PC-3 (cell line): ENCODE data around the gene TRMT2B. TPM values are rescaled to one million over a fixed set of nuclear protein-coding genes. Genes with fewer than 3 reads are reported as not detected.

Experiments used
- ATAC-seq: fragments of 200-7000 bp; cut with Tn5 transposase; 2 replicates; pipeline ENCODE4 v1.9.1; 2020; ENCODE audit warnings: mild to moderate bottlenecking, moderate library complexity
- BruUV-seq: library from RNA; stranded (reverse); fragments of 400-500 nt; replicated peaks from 2 replicates; lab custom pipeline; 2021; lab: Mats Ljungman, UMichigan
- CTCF ChIA-PET: fragments of 300-600 bp; sonication (Branson Sonifier 250); formaldehyde crosslinking; loops from one replicate; lab custom pipeline; 2022; ENCODE audit warnings: antibody characterized with exemption; lab: Charles Lee
- POLR2A ChIA-PET: fragments of 300-600 bp; sonication (Branson Sonifier 250); formaldehyde crosslinking; loops from one replicate; lab custom pipeline; 2022; ENCODE audit warnings: antibody characterized with exemption; ENCODE audit not compliant: unreplicated experiment; lab: Charles Lee
- DNase-seq: peaks from one replicate; pipeline ENCODE4 v3.0.0-alpha.2; 2015
- H2AFZ ChIP-seq: fragments of 300-600 bp; sonication (generic); 2 replicates; pipeline ENCODE4 v1.6.0; 2016; ENCODE audit warnings: antibody characterized with exemption, low read length
- H3F3A ChIP-seq: fragments of 300-600 bp; sonication (generic); one replicate; pipeline ENCODE4 v1.6.0; 2017; ENCODE audit warnings: antibody characterized with exemption, low read length, control low read depth, mild to moderate bottlenecking; ENCODE audit not compliant: unreplicated experiment
- H3K27ac ChIP-seq: fragments of 300-600 bp; sonication (generic); 2 replicates; pipeline ENCODE4 v1.5.1; 2016; ENCODE audit warnings: mild to moderate bottlenecking, low read length
- H3K27me3 ChIP-seq: fragments of 300-600 bp; sonication (generic); 2 replicates; pipeline ENCODE4 v1.6.1; 2016; ENCODE audit warnings: low read length, mixed read lengths
- H3K36me3 ChIP-seq: fragments of 300-600 bp; sonication (generic); 2 replicates; pipeline ENCODE4 v1.6.1; 2016; ENCODE audit warnings: low read depth, mixed run types, low read length, mixed read lengths
- H3K4me1 ChIP-seq: fragments of 300-600 bp; sonication (generic); 2 replicates; pipeline ENCODE4 v1.5.1; 2016; ENCODE audit warnings: low read length; ENCODE audit not compliant: insufficient read depth
- H3K4me2 ChIP-seq: fragments of 300-600 bp; sonication (generic); 2 replicates; pipeline ENCODE4 v1.6.0; 2016; ENCODE audit warnings: low read length
- H3K4me3 ChIP-seq: fragments of 300-600 bp; sonication (generic); 2 replicates; pipeline ENCODE4 v1.5.1; 2016; ENCODE audit warnings: mild to moderate bottlenecking, low read length, mixed read lengths
- H3K79me2 ChIP-seq: fragments of 300-600 bp; sonication (generic); 2 replicates; pipeline ENCODE4 v1.6.1; 2017; ENCODE audit warnings: low read length, mixed read lengths
- H3K9ac ChIP-seq: fragments of 300-600 bp; sonication (generic); 2 replicates; pipeline ENCODE4 v1.6.0; 2016; ENCODE audit warnings: mild to moderate bottlenecking, low read length
- H3K9me2 ChIP-seq: fragments of 300-600 bp; sonication (generic); replicated peaks from 2 replicates; pipeline ENCODE4 v1.6.1; 2016; ENCODE audit warnings: mixed run types, low read length, mixed read lengths
- H3K9me3 ChIP-seq: fragments of 300-600 bp; sonication (generic); 2 replicates; pipeline ENCODE4 v1.6.1; 2016; ENCODE audit warnings: low read length, mixed read lengths
- H4K20me1 ChIP-seq: fragments of 300-600 bp; sonication (generic); 2 replicates; pipeline ENCODE4 v1.6.1; 2016; ENCODE audit warnings: low read length, mixed read lengths
- CTCF ChIP-seq: fragments of 300-600 bp; sonication (generic); conservative IDR thresholded peaks from 2 replicates; pipeline ENCODE4 v1.5.1; 2017; ENCODE audit warnings: antibody characterized with exemption, low read depth, mild to moderate bottlenecking, low read length
- EZH2 ChIP-seq: fragments of 300-600 bp; sonication (generic); IDR thresholded peaks from one replicate; pipeline ENCODE4 v1.6.1; 2017; ENCODE audit warnings: antibody characterized with exemption, mild to moderate bottlenecking, low read length; ENCODE audit not compliant: unreplicated experiment
- EZH2phosphoT487 ChIP-seq: fragments of 300-600 bp; sonication (generic); IDR thresholded peaks from 2 replicates; pipeline ENCODE4 v1.6.1; 2018; ENCODE audit warnings: mild to moderate bottlenecking, antibody characterized with exemption, low read length, borderline replicate concordance
- intact Hi-C: fragments of 100-400 bp; cut with micrococcal nuclease; formaldehyde crosslinking; loops from 2 replicates; pipeline ENCODE4 v1.9.0; 2023
- total RNA-seq: library from RNA; depleted of rRNA; stranded (reverse); fragments of >200 nt; gene quantifications from 2 replicates; pipeline ENCODE4 v1.2.3, GENCODE V29; 2014; rRNA removed

The TRMT2B gene
- total RNA-seq, 1 experiment from 2014 or later, result 23.4 TPM

GRCh38 chrX:100962811-100963210 is 89.1 kb downstream of the TRMT2B start:
- POLR2A ChIA-PET, result interaction anchor here (0.6 kb wide), 1 partner anchor 372 kb away, joined by 4 read pairs; no protein-coding TSS in a partner anchor
- CTCF ChIA-PET, result no interaction called here
- Histone ChIP-seq H3K79me2 (no peaks in the 10 kb centered on the region), H3K4me3 (no peak overlapping the region), H3K27ac (no peak overlapping the region), H3K9me3 (no peaks in the 10 kb centered on the region), H4K20me1 (no peaks in the 10 kb centered on the region), H3K27me3 (no peaks in the 10 kb centered on the region), H2AFZ (no peak overlapping the region), H3K36me3 (no peaks in the 10 kb centered on the region), H3K4me1 (no peaks in the 10 kb centered on the region), H3K9me2 (no peaks in the 10 kb centered on the region), H3F3A (no peaks in the 10 kb centered on the region), H3K9ac (no peak overlapping the region), H3K4me2 (no peak overlapping the region)
- intact Hi-C loops, result no loop called here
- BruUV-seq, result no TSS peak
- no peak for TF ChIP-seq EZH2
- no peak for TF ChIP-seq CTCF
- TF ChIP-seq EZH2phosphoT487, result no peak
- ATAC-seq (no peak), DNase-seq (no peak)

Other genes with a start within 250 kb of the TRMT2B start
- gene CSTF2, start 231.7 kb downstream of the TRMT2B start, total RNA-seq, result 64.1 and 67.7 TPM in 2 replicates
- not detected in 2 replicates for gene NOX1, start 177.8 kb downstream of the TRMT2B start, total RNA-seq
- 0.46 and 0.55 TPM in 2 replicates for gene XKRX, start 123.2 kb downstream of the TRMT2B start, total RNA-seq
- gene ARL13A, start 82.4 kb downstream of the TRMT2B start, total RNA-seq, result not detected in 2 replicates
- gene TMEM35A, start 26.8 kb upstream of the TRMT2B start, total RNA-seq, result not detected in 2 replicates
- gene CENPI, start 46.1 kb upstream of the TRMT2B start, total RNA-seq, result 28.9 and 34.7 TPM in 2 replicates
- gene DRP2, start 167.7 kb upstream of the TRMT2B start, total RNA-seq, result 0.15 and 0.58 TPM in 2 replicates
- 0.35 TPM in 1 of 2 replicates, not detected in the other for gene TAF7L, start 239.2 kb upstream of the TRMT2B start, total RNA-seq